Erythroblast (primary cell): Measurements from ENCODE around the gene STOX2.

Experiments
- GATA1 ChIP-seq: IDR thresholded peaks from 2 replicates; pipeline ENCODE4 v1.6.1; 2011; ENCODE audit warnings: low read depth, mild to moderate bottlenecking, control low read depth, low read length, moderate library complexity
- POLR2A ChIP-seq: IDR thresholded peaks from 2 replicates; pipeline ENCODE4 v1.6.1; 2011; ENCODE audit warnings: mild to moderate bottlenecking, low read length

- TF ChIP-seq POLR2A (no peak), GATA1 (no peak)
Observed at GRCh38 chr4:183968931-183969330, 63.8 kb downstream of the STOX2 start.
